ENCODE measurements around the gene ELAVL3. TPM values are rescaled to one million over a fixed set of nuclear protein-coding genes. Genes with fewer than 3 reads are reported as not detected.

ELAVL3 gene
- total and polyA plus RNA-seq, 12 donors = 0.11 to 5.4 (median 1.2) TPM; not detected in 3

- Histone ChIP-seq H3K27ac (no peak overlapping the region), H3K9me3 (replicated peaks in 1 of 3) (no peaks in the 10 kb centered on the region), H3K4me1 (replicated peaks in 1 of 2) (no peaks in the 10 kb centered on the region), H3K27me3 (no peaks in the 10 kb centered on the region), H3K36me3 (replicated peaks in 1 of 2) (peaks cover 0 to 80% of the 10 kb centered on the region in 2 donors), H3K4me3 (no peak overlapping the region)
- DNase-seq = peak; percentile 54 to 71 (median 69)
- intact Hi-C loops (cut with DNase I) = loop anchor here (5.0 to 10.0 kb wide), 3 partner anchors 64 to 154 kb away; partner anchors contain the start of genes EPOR (in 1 of the 2) and TSPAN16 (in 1 of the 2)
- TF ChIP-seq POLR2A (IDR thresholded peaks at IDR 0.05) (no peak), CTCF (IDR thresholded peaks at IDR 0.05) (peak; percentile 81 to 96 (median 90))
- WGBS, 4 donors = 35 to 71% (median 58%) methylated on average over 6 to 23 of the region's 23 CpGs
Measured at GRCh38 chr19:11446652-11447301, 34.1 kb downstream of the ELAVL3 start.

DNA sequence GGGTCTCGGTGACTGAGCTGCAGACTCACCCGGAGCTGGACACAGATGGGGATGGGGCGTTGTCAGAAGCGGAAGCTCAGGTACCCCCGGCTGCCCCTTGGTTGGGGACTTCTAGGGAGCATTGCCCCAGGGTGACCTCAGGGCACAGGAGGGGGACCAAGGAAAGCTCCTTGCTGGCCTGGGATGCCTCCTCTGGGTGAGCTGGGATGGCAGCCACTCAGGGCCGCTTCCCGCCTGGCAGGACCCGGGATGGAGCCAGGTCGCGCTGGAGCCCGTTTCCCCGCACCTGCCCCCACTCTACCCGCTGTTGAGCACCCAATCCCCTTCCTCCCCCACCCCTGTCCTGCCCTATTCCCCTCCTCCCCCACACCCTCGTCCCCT, 34.6 kb downstream of the ELAVL3 start:
- no peaks in the 10 kb centered on the region for H3K9me3 ChIP-seq (replicated peaks in 1 of 3)
- no peak for TF ChIP-seq CTCF (IDR thresholded peaks at IDR 0.05)
- TF ChIP-seq POLR2A (IDR thresholded peaks at IDR 0.05) = no peak
- DNase-seq = no peak
- WGBS, 4 donors = 88 to 97% (median 89%) methylated on average over 6 to 14 of the region's 14 CpGs
- H3K27me3 ChIP-seq = no peaks in the 10 kb centered on the region
- no peaks in the 10 kb centered on the region for H3K4me1 ChIP-seq (replicated peaks in 1 of 2)
- H3K4me3 ChIP-seq = no peak overlapping the region
- H3K27ac ChIP-seq = no peak overlapping the region
- intact Hi-C loops (cut with DNase I) = loop anchor here (5.0 to 10.0 kb wide), 3 partner anchors 64 to 154 kb away; partner anchors contain the start of genes EPOR (in 1 of the 2) and TSPAN16 (in 1 of the 2)
- H3K36me3 ChIP-seq (replicated peaks in 1 of 2) = peaks cover 0 to 85% of the 10 kb centered on the region in 2 donors

DNA sequence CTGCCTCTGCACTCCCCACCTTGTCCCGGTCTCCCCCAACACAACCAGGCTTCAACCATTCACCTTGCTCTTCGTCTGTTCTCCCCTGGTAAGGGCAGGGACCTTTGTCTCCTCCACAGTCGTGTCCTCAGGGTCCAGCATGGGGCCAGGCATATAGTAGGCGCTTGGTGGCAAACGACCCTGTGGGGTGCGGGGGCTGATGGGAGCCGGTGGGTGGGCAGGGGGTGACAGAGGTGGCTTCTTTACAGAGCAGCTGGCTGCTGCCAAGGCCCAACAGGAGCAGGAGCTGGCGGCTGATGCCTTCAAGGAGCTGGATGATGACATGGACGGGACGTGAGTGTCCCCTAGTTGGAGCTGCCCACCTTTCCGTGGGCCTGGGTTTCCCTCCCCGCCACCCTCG, 35.7 kb downstream of the ELAVL3 start:
- Histone ChIP-seq H3K27me3 (no peaks in the 10 kb centered on the region), H3K4me3 (no peak overlapping the region), H3K9me3 (replicated peaks in 1 of 3) (no peaks in the 10 kb centered on the region), H3K36me3 (replicated peaks in 1 of 2) (peaks cover 0 to 91% of the 10 kb centered on the region in 2 donors), H3K4me1 (replicated peaks in 1 of 2) (no peaks in the 10 kb centered on the region), H3K27ac (no peak overlapping the region)
- TF ChIP-seq POLR2A (IDR thresholded peaks at IDR 0.05) (no peak), CTCF (IDR thresholded peaks at IDR 0.05) (no peak)
- 89 to 100% (median 92%) methylated on average over 6 to 13 of the region's 13 CpGs for WGBS, 4 donors
- DNase-seq = no peak
- intact Hi-C loops (cut with DNase I) = loop anchor here (5.0 to 10.0 kb wide), 3 partner anchors 63 to 153 kb away; partner anchors contain the start of genes EPOR (in 1 of the 2) and TSPAN16 (in 1 of the 2)

DNA sequence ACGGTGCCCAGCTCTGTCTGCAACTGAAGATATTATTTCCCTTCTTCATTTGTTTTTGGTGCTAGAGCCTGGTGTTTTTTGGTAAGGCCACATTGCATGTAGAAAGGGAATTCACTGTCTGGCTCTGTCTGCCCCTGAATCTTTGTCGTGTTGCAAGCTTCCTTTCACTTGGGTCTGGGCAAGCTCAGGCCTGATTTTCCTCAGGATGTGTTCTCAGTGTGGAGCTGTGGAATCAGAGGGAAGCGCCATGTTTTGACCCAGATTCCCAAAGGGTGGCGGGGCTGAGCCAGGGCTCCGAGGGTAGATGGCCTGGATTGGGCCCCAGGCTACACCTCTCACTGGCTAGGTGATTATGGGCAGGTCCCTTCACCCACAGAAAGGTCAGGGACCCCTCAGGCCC, 36.8 kb downstream of the ELAVL3 start:
- no peaks in the 10 kb centered on the region for H3K27me3 ChIP-seq
- TF ChIP-seq CTCF (IDR thresholded peaks at IDR 0.05) = no peak
- no peak for TF ChIP-seq POLR2A (IDR thresholded peaks at IDR 0.05)
- DNase-seq = no peak
- 63 to 73% (median 68%) methylated on average over 2 to 5 of the region's 5 CpGs for WGBS, 4 donors
- no peaks in the 10 kb centered on the region for H3K4me1 ChIP-seq (replicated peaks in 1 of 2)
- no peak overlapping the region for H3K27ac ChIP-seq
- intact Hi-C loops (cut with DNase I) = loop anchor here in 1 of 2 donors (10.0 kb wide), 1 partner anchor 149 kb away; the partner anchor contains the start of gene TSPAN16
- peaks cover 0 to 91% of the 10 kb centered on the region in 2 donors for H3K36me3 ChIP-seq (replicated peaks in 1 of 2)
- no peak overlapping the region for H3K4me3 ChIP-seq
- no peaks in the 10 kb centered on the region for H3K9me3 ChIP-seq (replicated peaks in 1 of 3)

Measured in adrenal gland (tissue), 12 donors.